IPS-18a (cell line): ENCODE results near the gene ANGEL1.

Experiments
- H3K27ac ChIP-seq: one replicate; pipeline ENCODE4 v1.5.1; 2013; ENCODE audit warnings: low read length
- H3K27me3 ChIP-seq: one replicate; pipeline ENCODE4 v1.6.1; 2013; ENCODE audit warnings: mild to moderate bottlenecking, low read length; ENCODE audit not compliant: control insufficient read depth, insufficient read depth
- H3K36me3 ChIP-seq: one replicate; pipeline ENCODE4 v1.6.1; 2013; ENCODE audit warnings: low read depth, low read length; ENCODE audit not compliant: control insufficient read depth
- H3K4me1 ChIP-seq: one replicate; pipeline ENCODE4 v1.6.1; 2013; ENCODE audit warnings: low read depth, low read length; ENCODE audit not compliant: control insufficient read depth
- H3K4me3 ChIP-seq: one replicate; pipeline ENCODE4 v1.5.1; 2013; ENCODE audit warnings: low read length
- H3K9ac ChIP-seq: one replicate; pipeline ENCODE4 v1.6.1; 2013; ENCODE audit warnings: mild to moderate bottlenecking, low read length, moderate library complexity
- H3K9me3 ChIP-seq: one replicate; pipeline ENCODE4 v1.6.1; 2013; ENCODE audit warnings: low read depth, low read length; ENCODE audit not compliant: control insufficient read depth

Gene ANGEL1

GRCh38 chr14:76833011-76833410 lies 20.3 kb upstream of the ANGEL1 start:
- Histone ChIP-seq H3K4me3 (no peak overlapping the region), H3K9ac (no peak overlapping the region), H3K4me1 (peaks cover 12% of the 10 kb centered on the region), H3K27me3 (no peaks in the 10 kb centered on the region), H3K36me3 (no peaks in the 10 kb centered on the region), H3K9me3 (no peaks in the 10 kb centered on the region), H3K27ac (no peak overlapping the region)

- Histone ChIP-seq H3K27ac (no peak overlapping the region), H3K4me1 (peaks cover 12% of the 10 kb centered on the region), H3K27me3 (no peaks in the 10 kb centered on the region), H3K9ac (no peak overlapping the region), H3K4me3 (no peak overlapping the region), H3K9me3 (no peaks in the 10 kb centered on the region), H3K36me3 (no peaks in the 10 kb centered on the region)
Observed at GRCh38 chr14:76832503-76832988, 19.9 kb upstream of the ANGEL1 start.

GRCh38 chr14:76830556-76830955 lies 17.9 kb upstream of the ANGEL1 start:
- H3K36me3 ChIP-seq = no peaks in the 10 kb centered on the region
- no peak overlapping the region for H3K9ac ChIP-seq
- no peak overlapping the region for H3K27ac ChIP-seq
- no peaks in the 10 kb centered on the region for H3K9me3 ChIP-seq
- H3K4me1 ChIP-seq = peaks cover 12% of the 10 kb centered on the region
- H3K27me3 ChIP-seq = no peaks in the 10 kb centered on the region
- H3K4me3 ChIP-seq = no peak overlapping the region

- no peak overlapping the region for H3K27ac ChIP-seq
- no peak overlapping the region for H3K9ac ChIP-seq
- H3K36me3 ChIP-seq = no peaks in the 10 kb centered on the region
- H3K4me1 ChIP-seq = peaks cover 12% of the 10 kb centered on the region
- no peaks in the 10 kb centered on the region for H3K27me3 ChIP-seq
- no peak overlapping the region for H3K4me3 ChIP-seq
- no peaks in the 10 kb centered on the region for H3K9me3 ChIP-seq
Observed at GRCh38 chr14:76829650-76830421, 17.2 kb upstream of the ANGEL1 start.

GRCh38 chr14:76829013-76829365 lies 16.3 kb upstream of the ANGEL1 start:
- Histone ChIP-seq H3K27ac (no peak overlapping the region), H3K4me3 (no peak overlapping the region), H3K4me1 (peaks cover 12% of the 10 kb centered on the region), H3K9me3 (no peaks in the 10 kb centered on the region), H3K9ac (no peak overlapping the region), H3K36me3 (no peaks in the 10 kb centered on the region), H3K27me3 (no peaks in the 10 kb centered on the region)

GRCh38 chr14:76828339-76829012 lies 15.8 kb upstream of the ANGEL1 start:
- no peak overlapping the region for H3K9ac ChIP-seq
- no peaks in the 10 kb centered on the region for H3K9me3 ChIP-seq
- H3K4me3 ChIP-seq = no peak overlapping the region
- H3K27me3 ChIP-seq = no peaks in the 10 kb centered on the region
- no peak overlapping the region for H3K27ac ChIP-seq
- H3K4me1 ChIP-seq = peaks cover 12% of the 10 kb centered on the region
- no peaks in the 10 kb centered on the region for H3K36me3 ChIP-seq

GRCh38 chr14:76827696-76828296 lies 15.1 kb upstream of the ANGEL1 start:
- Histone ChIP-seq H3K4me1 (peaks cover 12% of the 10 kb centered on the region), H3K36me3 (no peaks in the 10 kb centered on the region), H3K27ac (no peak overlapping the region), H3K4me3 (no peak overlapping the region), H3K9me3 (no peaks in the 10 kb centered on the region), H3K9ac (no peak overlapping the region), H3K27me3 (no peaks in the 10 kb centered on the region)

- H3K9me3 ChIP-seq = no peaks in the 10 kb centered on the region
- H3K4me3 ChIP-seq = no peak within 1 kb of the TSS
- no peaks in the 10 kb centered on the region for H3K36me3 ChIP-seq
- no peak within 1 kb of the TSS for H3K27ac ChIP-seq
- peaks cover 12% of the 10 kb centered on the region for H3K4me1 ChIP-seq
- no peak within 1 kb of the TSS for H3K9ac ChIP-seq
- H3K27me3 ChIP-seq = no peaks in the 10 kb centered on the region
Observed at GRCh38 chr14:76826122-76826521, 13.4 kb upstream of the ANGEL1 start, which contains the start of gene LRRC74A. Gene LRRC74A, plus strand, starts transcription at chr14:76826408. Its CDS starts 290 bp downstream, at chr14:76826698.

GRCh38 chr14:76820700-76821099 lies 8.0 kb upstream of the ANGEL1 start:
- Histone ChIP-seq H3K27me3 (no peaks in the 10 kb centered on the region), H3K4me3 (no peak overlapping the region), H3K9ac (no peak overlapping the region), H3K27ac (no peak overlapping the region), H3K9me3 (no peaks in the 10 kb centered on the region), H3K36me3 (no peaks in the 10 kb centered on the region), H3K4me1 (no peaks in the 10 kb centered on the region)

GRCh38 chr14:76814726-76815645 lies 2.3 kb upstream of the ANGEL1 start:
- H3K9ac ChIP-seq = no peak overlapping the region
- H3K4me1 ChIP-seq = peaks cover 10% of the 10 kb centered on the region
- no peaks in the 10 kb centered on the region for H3K9me3 ChIP-seq

GRCh38 chr14:76812093-76812421 lies 625 bp downstream of the ANGEL1 start:
- no peak overlapping the region for H3K27ac ChIP-seq
- peak overlapping the region; percentile 74 for H3K9ac ChIP-seq
- peak overlapping the region; percentile 86 for H3K4me3 ChIP-seq
- peaks cover 10% of the 10 kb centered on the region for H3K4me1 ChIP-seq
- H3K36me3 ChIP-seq = peaks cover 21% of the 10 kb centered on the region
- H3K27me3 ChIP-seq = no peaks in the 10 kb centered on the region
- H3K9me3 ChIP-seq = no peaks in the 10 kb centered on the region

More at GRCh38 chr14:76814726-76815645, 2.3 kb upstream of the ANGEL1 start:
- no peak overlapping the region for H3K27ac ChIP-seq
- no peaks in the 10 kb centered on the region for H3K27me3 ChIP-seq
- no peaks in the 10 kb centered on the region for H3K36me3 ChIP-seq
- no peak overlapping the region for H3K4me3 ChIP-seq
